Thyroid gland (tissue), 4 donors: ENCODE data around the gene ADH5.

Experiments used
- CTCF ChIP-seq, 6 experiments: fragments of 200-600 bp in 3 of 6; fragments of 450-650 bp in 3 of 6; sonication (generic) in 3 of 6; IDR thresholded peaks; one replicate each; pipeline ENCODE4 v1.5.1; 2016 to 2019; ENCODE audit warnings: antibody characterized with exemption in 6 of 6, mild to moderate bottlenecking in 2 of 6, inconsistent platforms in 1 of 6, moderate library complexity in 1 of 6
- POLR2A ChIP-seq, 2 donors: fragments of 450-650 bp; IDR thresholded peaks; one replicate each; pipeline ENCODE4 v1.6.1; 2017; ENCODE audit warnings: antibody characterized with exemption in 2 of 2, mild to moderate bottlenecking in 2 of 2, moderate library complexity in 1 of 2

- TF ChIP-seq CTCF (IDR thresholded peaks at IDR 0.05) (no peak), POLR2A (IDR thresholded peaks at IDR 0.05) (no peak)
Measured at GRCh38 chr4:99091216-99091575, 2.6 kb upstream of the ADH5 start.
